Chondrocyte (in vitro differentiated cells): ENCODE data around the gene ANKMY2. TPM values are rescaled to one million over a fixed set of nuclear protein-coding genes. Genes with fewer than 3 reads are reported as not detected.
"Not testable (repeated sequence)": the region's sequence is repeated elsewhere in the genome, so short reads cannot be mapped to it uniquely, and the experiment has no call there.

Experiments
- DNase-seq: peaks from one replicate; pipeline ENCODE4 v3.0.0; 2021; ENCODE audit warnings: mixed read lengths, low spot score
- H3K27ac Mint-ChIP-seq: one replicate; pipeline ENCODE4 v1.8.0; 2021; ENCODE audit warnings: mild to moderate bottlenecking, moderate library complexity, mixed read lengths; ENCODE audit not compliant: unreplicated experiment
- H3K27me3 Mint-ChIP-seq: 2 replicates; pipeline ENCODE4 v1.8.0; 2021; ENCODE audit warnings: low read depth, mixed read lengths
- H3K36me3 Mint-ChIP-seq: 2 replicates; pipeline ENCODE4 v1.8.0; 2021; ENCODE audit warnings: low read depth, mixed read lengths
- H3K4me1 Mint-ChIP-seq: 2 replicates; pipeline ENCODE4 v1.8.0; 2021; ENCODE audit warnings: low read depth, mild to moderate bottlenecking, mixed read lengths
- H3K4me3 Mint-ChIP-seq: one replicate; pipeline ENCODE4 v1.8.0; 2021; ENCODE audit warnings: mild to moderate bottlenecking, moderate library complexity, mixed read lengths; ENCODE audit not compliant: unreplicated experiment
- H3K9me3 Mint-ChIP-seq: 2 replicates; pipeline ENCODE4 v1.8.0; 2021; ENCODE audit warnings: low read depth, mixed read lengths
- CTCF ChIP-seq: fragments of 200-600 bp; sonication (generic); IDR thresholded peaks from 2 replicates; pipeline ENCODE4 v1.5.0; 2021; ENCODE audit warnings: antibody characterized with exemption, mild to moderate bottlenecking, moderate library complexity
- total RNA-seq: library from RNA; stranded (reverse); gene quantifications from 3 replicates; pipeline ENCODE4 v1.2.1, GENCODE V29; 2021

ANKMY2 gene
- total RNA-seq, 1 donor from 2014 or later: 23.3 TPM

GRCh38 chr7:16685535-16685934, 40.0 kb upstream of the ANKMY2 start:
- H3K4me3 Mint-ChIP-seq: no peak overlapping the region
- H3K36me3 Mint-ChIP-seq: peaks cover 29% of the 10 kb centered on the region
- H3K27ac Mint-ChIP-seq: no peak overlapping the region
- TF ChIP-seq CTCF: no peak
- no peaks in the 10 kb centered on the region for H3K9me3 Mint-ChIP-seq
- DNase-seq: no peak
- no peaks in the 10 kb centered on the region for H3K27me3 Mint-ChIP-seq
- peaks cover 12% of the 10 kb centered on the region for H3K4me1 Mint-ChIP-seq

GRCh38 chr7:16684935-16685334, 39.4 kb upstream of the ANKMY2 start:
- H3K27me3 Mint-ChIP-seq: no peaks in the 10 kb centered on the region
- peak overlapping the region; percentile 49 for H3K27ac Mint-ChIP-seq
- no peak for TF ChIP-seq CTCF
- no peak for DNase-seq
- peaks cover 12% of the 10 kb centered on the region for H3K4me1 Mint-ChIP-seq
- peaks cover 29% of the 10 kb centered on the region for H3K36me3 Mint-ChIP-seq
- H3K4me3 Mint-ChIP-seq: no peak overlapping the region
- H3K9me3 Mint-ChIP-seq: no peaks in the 10 kb centered on the region

GRCh38 chr7:16678645-16679566, 33.4 kb upstream of the ANKMY2 start:
- not testable (repeated sequence) for H3K27me3 Mint-ChIP-seq, H3K4me3 Mint-ChIP-seq, H3K9me3 Mint-ChIP-seq, H3K4me1 Mint-ChIP-seq, DNase-seq, H3K27ac Mint-ChIP-seq
- H3K36me3 Mint-ChIP-seq: peaks cover 25% of the 10 kb centered on the region

- TF ChIP-seq CTCF: no peak
- no peak overlapping the region for H3K4me3 Mint-ChIP-seq
- H3K4me1 Mint-ChIP-seq: no peaks in the 10 kb centered on the region
- H3K27ac Mint-ChIP-seq: no peak overlapping the region
- H3K27me3 Mint-ChIP-seq: no peaks in the 10 kb centered on the region
- peaks cover 24% of the 10 kb centered on the region for H3K36me3 Mint-ChIP-seq
- H3K9me3 Mint-ChIP-seq: no peaks in the 10 kb centered on the region
- no peak for DNase-seq
Measured at GRCh38 chr7:16677978-16678494, 32.5 kb upstream of the ANKMY2 start.

GRCh38 chr7:16675277-16675676, 29.7 kb upstream of the ANKMY2 start:
- H3K27ac Mint-ChIP-seq: no peak overlapping the region
- H3K9me3 Mint-ChIP-seq: peaks cover 3% of the 10 kb centered on the region
- no peak for TF ChIP-seq CTCF
- H3K27me3 Mint-ChIP-seq: no peaks in the 10 kb centered on the region
- peaks cover 8% of the 10 kb centered on the region for H3K4me1 Mint-ChIP-seq
- DNase-seq: no peak
- H3K4me3 Mint-ChIP-seq: no peak overlapping the region
- H3K36me3 Mint-ChIP-seq: peaks cover 13% of the 10 kb centered on the region
